ENCODE data around the gene FGF14.
"Not testable (repeated sequence)": the region's sequence is repeated elsewhere in the genome, so short reads cannot be mapped to it uniquely, and the experiment has no call there.

FGF14 gene

DNA sequence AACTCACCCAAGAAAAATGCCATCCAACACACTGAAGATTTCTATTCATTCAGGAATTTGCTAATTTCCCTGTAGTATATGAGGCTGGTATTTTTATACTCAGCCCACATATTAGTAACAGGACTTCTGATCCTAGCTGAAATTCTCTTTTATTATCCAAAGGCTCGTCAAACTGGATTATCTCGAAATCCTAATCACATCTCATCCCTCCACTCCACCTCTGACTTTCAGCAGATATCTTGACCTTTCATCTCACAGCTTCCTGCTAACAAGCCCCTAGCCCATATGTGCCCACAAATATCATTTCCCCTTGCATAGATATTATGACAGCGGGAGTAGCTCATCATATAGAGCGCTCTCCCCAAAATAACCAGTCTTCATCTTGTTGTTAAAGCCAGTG, 279.7 kb downstream of the FGF14 start:
- DNase-seq, result no peak

DNA sequence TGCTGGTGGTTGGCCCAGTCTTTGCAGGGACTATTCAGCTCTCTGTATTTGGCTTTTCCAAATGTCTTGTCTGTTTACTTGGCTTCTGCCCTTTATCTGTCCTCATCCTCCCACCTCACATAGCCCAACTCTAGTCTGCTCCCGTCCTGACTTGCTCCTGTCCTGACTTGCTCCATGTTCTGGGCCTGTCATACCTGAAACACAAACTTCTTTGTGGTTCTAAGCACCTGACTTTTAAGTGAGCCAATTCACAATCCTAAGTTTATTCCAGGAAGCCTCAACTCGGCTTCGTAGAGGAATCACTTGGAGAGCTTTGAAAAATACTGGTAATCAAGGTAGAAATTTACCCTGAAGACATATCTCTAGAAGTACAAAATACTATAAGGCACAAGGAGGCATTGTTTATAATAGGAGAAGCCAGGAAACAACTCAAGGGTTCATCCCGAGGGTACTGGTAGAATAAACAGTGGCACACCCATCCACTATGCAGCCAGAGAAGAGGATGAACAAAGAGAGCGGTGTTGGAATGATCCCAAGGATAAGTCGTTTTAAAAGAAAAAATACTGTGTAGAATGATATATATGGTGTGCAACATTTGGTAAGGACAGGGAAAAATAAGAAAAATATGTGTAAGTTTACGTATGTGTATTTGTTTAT, 284.5 kb downstream of the FGF14 start:
- no peak for DNase-seq

DNA sequence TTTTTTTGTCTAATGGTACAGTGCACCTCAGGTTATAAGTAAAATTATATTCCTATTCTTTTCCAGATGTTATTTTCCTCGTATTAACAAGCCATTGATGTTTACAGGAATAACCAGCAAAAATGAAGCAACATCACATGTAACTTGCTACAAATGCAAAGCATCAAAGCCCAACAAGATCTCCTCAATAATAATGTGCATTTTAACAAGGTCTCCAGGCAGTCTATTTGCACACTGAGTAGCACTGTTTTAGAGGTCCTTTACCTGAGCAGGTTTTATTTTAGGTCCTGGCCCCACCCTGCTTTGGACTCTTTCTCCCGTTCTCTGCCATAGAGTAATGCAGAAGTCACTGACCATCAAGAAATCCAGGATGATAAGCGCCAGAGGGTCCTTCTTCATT, 298.4 kb downstream of the FGF14 start:
- DNase-seq, result no peak

DNA sequence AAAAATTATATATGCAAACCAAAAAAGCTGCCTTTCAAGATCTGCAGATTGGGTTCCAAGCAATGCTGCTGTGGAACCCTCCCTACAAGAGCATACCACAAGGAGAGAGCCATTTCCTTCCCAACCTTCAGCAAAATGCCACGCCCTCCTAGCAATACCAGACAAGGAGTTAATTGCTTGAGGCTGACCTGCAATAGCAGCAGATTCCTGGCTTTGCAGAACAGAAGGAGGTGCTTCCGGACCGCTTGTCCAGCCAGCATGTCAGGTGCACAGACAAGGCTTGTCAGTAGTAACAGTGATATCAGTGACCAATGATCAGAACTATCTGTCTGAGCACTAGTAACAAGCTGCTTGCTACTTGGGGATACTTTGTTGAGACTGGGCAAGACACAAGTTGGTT, 301.6 kb downstream of the FGF14 start:
- no peak for DNase-seq

DNA sequence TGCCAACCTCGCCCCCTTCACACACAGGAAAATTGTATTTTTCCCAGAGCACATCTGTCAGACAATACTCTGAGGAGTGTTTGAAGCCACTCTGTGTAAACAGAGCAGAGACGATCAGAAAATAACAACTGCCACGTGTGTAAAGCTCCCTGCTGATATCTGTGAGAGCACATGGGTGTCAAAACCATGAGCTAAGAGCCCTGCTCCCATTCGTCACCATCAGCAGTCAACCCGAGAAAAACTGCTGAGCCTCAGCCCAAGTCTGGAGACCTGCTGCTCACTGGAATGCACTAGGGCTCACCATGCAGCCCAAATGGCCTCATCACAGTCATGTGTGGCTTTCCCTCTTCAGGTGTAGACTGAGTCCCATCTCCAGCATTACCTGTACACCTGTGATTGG, 304.1 kb downstream of the FGF14 start:
- DNase-seq, result no peak

DNA sequence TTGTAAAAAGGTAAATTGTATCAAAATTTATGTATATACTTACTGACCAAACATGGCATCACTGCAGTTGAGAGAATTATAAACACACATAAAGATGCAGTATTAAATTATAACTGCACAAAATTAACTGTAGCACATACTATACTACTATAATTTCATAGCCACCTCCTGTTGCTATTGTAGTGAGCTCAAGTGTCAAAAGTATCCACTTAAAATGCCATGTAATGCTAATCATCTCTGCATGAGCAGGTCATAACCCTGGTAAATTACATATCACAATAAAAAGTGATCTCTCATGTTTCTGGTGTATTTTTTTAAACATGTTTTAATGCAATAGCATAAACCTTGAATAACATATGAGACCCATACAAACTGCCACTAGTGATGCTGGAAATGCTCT, 308.6 kb downstream of the FGF14 start:
- not testable (repeated sequence) for DNase-seq

DNA sequence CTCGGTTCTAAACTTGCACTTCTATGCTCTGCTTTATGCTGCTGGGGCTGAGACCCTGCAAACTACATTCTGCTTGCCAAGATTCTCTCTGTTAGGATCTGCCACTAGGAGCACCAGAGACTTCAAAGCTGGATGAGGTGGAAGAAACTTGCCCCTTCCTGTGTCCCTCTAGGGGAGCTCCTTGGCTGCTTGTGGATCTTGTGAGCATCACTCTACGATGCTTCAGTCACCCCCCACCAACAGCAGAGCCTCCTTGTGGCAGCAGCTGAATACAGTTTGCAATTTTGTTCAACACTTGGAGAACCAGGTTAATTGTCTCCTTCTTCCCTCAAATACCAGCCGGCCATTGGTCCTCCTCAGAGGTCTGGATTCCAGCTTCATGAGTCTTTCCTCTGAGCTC, 310.6 kb downstream of the FGF14 start:
- DNase-seq, result no peak

DNA sequence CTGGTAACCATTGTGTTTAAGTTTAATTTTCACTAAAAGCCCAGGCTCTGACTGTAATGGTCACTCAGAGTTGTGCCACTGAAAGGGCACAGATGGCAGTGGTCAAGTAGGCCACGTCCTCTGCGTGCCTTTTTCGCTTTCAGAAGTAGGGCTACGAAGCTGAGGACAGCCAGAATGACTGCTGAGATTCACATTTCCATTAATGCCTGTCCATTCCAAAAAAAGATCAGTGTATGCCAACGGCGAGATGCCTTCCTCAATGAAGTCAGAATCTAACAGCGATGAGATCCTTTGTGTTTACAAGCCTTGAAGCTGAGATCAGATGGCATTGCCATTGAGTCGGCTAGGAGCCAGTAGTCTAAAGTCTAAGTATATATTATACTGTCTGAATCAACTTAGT, 311.3 kb downstream of the FGF14 start:
- DNase-seq, result no peak

DNA sequence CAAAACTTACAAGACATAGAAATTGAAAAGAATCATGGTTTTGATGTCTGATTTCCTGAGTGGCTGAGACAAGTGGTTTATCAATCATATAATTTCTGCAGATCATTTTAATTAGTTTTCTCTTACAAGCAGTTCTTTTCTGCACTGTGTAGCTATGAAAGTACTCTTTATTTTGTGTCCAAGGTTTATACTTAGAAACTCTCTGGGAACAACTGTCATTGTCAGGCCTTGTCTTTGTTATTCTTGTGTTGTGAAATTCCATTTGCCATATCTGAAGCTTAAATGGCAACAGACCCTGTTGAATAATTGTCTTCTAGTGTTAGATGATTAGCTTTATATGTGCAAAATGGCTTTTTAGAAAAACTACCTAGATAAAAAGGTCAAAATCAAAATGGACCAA, 312.1 kb downstream of the FGF14 start:
- no peak for DNase-seq

DNA sequence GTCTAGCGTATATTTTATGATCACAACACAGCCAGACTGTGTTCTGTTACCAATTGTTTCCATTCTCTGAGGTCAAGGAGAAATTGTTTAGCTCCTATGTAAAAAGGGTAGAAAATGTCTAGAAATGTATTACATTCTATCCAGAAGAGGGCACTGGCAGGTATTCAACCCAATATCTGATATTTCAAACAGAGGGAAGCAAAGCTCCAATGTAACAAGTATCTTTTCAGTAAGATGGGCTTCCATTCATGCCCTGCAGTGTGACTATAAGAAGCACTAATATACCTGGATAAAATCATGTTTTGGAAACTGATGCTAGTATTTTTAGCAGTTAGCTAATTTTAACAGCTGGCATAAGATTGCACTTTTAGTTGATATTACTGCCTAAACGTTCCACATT, 312.7 kb downstream of the FGF14 start:
- DNase-seq, result no peak

DNA sequence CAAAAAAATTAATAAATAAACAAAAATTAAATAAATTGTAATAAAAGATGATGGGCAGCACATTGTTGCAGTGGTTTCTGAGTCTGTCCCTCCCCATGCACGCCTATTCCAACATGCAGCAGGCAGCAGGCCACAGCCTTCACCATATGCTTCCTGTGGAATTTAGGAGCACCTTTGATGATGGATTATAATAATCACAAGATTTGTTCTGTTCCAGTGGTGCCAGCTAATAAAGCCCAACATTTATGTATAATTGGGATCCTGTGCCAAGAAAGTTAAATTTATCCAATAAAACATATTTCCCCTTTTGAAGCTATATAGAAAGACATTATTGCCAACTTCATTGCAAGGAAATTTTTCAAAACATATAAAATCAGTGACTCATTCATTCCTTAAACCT, 328.6 kb downstream of the FGF14 start:
- no peak for DNase-seq

DNA sequence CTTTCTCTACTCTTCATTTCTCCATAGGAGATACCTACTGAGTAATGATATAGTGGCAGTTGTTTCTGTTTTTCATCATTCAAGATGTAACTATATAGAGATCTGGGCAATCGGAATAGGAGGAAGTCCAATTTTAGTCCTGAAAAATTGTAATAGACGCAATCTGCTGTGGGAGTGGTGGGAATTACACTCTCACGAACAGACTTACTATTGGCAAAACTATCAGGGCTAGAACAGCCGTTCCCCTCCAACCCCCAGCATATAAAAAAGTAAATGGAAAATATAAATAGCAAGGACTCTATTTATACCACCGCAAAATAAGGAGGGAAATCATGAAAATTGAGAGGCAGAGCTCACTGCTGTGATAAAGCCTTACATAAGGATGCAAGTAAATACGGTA, 330.1 kb downstream of the FGF14 start:
- DNase-seq, result no peak

DNA sequence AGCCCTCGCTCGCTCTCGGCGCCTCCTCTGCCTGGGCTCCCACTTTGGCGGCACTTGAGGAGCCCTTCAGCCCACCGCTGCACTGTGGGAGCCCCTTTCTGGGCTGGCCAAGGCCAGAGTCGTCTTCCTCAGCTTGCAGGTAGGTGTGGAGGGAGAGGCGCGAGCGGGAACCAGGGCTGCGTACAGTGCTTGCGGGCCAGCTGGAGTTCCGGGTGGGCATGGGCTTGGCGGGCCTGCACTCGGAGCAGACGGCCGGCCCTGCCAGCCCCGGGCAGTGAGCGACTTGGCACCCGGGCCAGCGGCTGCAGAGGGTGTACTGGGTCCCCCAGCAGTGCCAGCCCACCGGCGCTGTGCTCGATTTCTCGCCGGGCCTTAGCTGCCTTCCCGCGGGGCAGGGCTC, 333.5 kb downstream of the FGF14 start:
- not testable (repeated sequence) for DNase-seq

DNA sequence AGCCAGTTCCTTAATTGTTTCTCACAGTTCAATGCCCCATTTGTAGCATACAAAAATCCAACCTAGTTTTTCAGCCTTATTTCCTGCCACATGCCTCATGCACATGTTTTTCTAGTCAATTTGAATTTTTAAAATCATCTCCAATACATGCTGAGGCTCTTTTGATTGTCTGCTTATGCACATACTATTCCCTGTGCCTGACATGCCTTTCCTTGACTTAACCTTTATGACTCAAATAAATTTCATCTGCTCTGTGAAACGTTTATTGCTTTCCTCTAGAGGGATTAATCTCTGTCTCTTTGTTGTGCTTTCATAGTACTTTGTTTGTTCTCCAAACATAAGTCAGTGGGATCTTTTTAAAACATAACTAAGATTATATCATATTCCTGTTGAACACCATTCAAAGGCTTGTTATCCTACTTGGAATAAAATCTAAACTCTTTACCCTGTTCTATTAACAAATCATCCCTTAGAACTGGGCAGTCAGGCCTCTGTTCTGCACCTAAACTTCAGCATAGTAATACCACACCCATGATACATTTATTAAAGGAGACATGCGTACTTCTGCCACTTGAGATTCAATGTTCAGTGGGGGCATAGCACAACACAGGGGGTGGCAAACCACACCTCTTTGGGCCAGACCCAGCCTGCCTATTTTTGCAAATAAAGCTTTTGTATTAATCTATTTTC, 346.6 kb downstream of the FGF14 start:
- no peak for DNase-seq

DNA sequence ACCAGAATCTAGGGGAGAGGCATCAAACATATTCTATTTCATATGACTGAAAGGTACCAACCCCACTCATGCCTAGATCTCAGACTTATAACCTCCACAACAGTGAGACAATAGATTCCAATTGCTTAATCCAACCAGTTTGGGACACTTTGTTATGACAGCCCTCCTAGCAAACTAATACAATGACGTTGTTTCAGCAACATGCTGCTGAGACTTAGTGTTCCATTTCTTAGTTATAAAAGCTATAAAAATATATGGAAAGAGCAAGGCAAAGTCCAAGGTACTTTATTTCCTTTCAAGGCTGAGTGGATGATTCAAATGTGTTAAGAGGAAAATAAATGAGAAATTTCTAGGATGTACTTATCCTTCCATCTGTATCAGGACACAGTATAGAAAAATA, 352.0 kb downstream of the FGF14 start:
- DNase-seq, result no peak

DNA sequence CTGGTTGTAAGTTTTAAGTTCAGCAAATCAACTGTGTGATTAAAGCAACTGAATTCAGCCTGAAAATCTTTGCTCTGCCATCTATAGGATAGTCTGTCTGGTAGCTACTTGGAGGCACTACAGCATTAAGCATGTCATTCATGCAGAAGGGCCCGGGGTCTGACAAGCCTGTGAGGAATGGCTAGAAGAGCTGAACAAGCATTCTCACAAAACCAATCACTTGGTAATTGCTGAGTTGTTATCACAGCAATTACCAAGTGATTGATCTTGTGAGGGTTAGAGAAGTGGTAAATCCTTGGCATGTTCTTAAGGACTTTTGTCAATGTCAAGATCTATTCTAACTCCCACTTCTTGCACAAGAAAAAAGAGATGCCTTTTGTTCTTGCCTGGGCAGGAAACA, 356.1 kb downstream of the FGF14 start:
- no peak for DNase-seq

DNA sequence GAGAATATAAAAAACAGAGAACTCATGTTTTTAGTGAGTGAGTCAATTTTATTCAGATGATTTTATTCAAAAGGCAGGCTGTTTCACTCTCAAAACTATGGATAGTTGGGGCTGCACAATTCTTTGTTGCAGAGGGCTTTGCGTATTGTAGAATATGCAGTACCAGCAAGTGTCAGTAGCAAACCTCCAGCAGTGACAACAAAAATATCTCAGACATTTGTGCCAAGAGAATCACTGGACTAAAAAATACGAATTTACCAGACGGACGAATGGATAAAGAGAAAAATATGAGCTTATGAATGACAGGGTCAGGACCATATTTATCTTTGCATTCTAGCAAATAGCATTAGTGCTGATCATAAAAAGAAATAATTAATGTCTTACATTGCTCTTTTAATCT, 359.1 kb downstream of the FGF14 start:
- DNase-seq, result no peak

DNA sequence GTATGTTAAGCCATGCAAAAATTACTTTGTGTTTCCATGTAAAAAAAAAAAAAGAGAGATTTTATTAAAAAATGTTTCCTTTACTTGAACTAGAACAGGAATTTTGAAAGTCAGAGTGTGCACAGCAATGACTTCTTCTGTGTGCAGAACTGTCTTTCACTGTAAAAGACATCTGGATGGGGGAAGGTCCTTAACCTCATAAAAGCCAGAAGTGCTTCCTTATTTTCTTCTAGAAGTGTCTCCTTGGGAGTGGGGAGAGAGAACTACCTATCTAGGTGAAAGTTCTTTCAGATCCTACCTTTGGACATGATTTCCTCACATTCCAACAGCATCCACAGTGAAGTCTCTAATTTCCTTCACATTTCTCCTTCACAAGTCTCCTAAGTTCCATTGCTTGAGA, 360.3 kb downstream of the FGF14 start:
- no peak for DNase-seq

DNA sequence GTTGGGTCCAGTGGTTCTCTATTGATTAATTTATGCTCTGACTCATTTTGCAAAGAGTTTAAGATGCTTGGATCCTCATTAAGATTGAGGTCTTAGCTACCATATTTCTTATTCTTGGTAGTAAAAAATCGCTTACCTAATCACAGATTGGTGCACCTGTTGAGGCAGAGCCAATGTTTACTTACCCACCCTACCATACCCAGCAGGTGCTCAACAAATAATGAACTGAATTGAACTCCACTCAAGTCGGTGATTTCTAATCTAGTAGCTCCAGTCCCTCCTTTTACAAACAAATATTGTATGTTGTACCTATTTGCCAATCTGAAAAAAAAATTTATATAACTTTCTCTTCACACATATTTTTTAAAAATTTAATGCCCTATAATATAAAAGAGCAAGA, 361.0 kb downstream of the FGF14 start:
- DNase-seq, result no peak

DNA sequence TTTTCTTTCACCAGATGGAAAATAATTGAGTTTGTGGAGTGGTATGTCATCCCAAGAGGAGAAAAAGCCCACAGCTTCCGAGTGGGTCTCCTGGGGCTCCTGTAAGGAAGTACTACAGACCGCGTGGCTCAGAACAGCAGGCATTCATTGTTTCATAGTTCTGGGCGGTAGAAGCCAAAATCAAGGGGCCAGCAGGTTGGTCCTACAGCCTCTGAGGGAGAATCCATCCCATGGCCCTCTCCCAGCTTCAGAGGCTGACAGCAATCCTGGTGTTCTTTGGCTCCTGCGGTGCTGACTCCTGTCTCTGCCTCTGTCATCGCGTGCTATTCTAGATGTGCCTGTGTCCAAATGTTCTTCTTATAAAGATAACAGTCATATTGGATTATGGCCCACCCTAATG, 362.6 kb downstream of the FGF14 start:
- DNase-seq, result no peak

DNA sequence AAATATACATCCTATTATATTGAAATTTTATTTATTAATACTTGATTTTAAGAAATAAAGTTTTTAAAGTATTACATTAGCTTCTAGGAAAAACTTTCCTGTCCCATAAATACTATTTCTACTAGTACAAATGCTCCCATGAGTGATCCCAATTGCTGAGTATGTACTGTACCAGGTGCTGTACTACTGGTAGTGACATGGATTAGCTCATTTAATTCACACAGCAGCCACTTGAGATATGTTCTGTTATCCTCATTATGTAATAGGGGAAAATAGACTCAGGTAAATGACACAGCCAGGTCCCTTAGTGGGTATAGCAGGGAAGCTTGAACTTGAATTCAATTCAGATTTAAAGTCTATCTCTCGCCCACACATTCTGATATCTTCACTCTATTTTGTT, 363.1 kb downstream of the FGF14 start:
- no peak for DNase-seq

DNA sequence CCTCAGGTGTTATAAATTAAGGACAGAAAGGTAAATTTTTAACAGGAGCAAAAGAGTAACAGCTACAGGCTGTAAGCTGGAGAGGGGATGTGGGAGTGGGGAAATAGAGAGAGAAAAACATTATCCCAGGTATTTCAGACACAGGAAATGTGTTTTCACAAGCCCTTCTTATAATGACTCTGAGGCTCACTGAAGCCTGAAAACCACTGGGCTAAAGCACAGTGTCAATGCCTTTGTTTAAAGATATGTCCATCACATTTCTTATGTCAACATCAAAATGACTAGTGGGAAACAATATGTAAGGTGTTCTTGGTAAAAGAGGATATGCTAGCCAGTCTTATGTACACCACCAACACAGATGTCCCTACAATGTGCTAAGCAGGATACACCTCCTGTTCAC, 365.9 kb downstream of the FGF14 start:
- no peak for DNase-seq

DNA sequence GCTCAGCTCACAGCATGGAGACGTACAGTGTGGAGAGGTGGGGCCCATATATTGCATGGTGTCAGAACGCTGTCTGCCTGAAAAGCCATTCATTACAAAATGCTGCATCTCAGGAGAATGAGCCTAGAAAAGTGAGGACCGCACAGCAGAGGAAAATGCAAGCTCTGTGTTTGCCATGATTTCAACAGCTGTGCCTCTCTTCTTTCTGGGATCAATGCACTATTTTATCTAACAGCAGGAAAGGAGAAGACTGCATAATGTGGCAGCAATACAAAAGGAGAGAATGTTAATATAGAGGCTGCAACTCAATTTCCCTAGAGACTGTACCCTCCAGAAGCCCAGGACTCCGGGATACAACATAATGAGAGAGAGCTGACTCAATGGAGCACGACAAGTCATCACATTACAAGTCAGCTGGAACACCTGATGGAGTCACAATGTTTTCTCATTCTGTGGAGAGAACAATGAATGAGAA, 368.0 kb downstream of the FGF14 start:
- DNase-seq, result no peak

DNA sequence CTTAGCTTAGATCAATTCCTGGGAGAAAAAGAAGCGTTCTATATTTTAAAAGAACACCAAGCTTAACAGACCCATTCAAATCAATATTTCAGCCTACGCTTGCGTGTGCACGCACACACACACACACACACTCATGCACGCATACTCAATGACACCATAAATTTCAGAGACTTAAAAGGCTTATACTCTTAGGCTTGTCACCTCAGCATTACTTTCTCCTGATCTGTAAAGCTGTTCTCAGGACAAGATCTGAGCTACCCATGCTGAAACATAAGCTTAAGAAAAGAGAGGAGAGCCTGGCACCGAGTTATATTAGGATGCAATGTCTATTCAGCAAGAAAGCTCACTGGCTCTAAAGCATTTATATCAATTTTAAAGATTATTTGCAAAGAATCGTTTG, 368.5 kb downstream of the FGF14 start:
- no peak for DNase-seq

DNA sequence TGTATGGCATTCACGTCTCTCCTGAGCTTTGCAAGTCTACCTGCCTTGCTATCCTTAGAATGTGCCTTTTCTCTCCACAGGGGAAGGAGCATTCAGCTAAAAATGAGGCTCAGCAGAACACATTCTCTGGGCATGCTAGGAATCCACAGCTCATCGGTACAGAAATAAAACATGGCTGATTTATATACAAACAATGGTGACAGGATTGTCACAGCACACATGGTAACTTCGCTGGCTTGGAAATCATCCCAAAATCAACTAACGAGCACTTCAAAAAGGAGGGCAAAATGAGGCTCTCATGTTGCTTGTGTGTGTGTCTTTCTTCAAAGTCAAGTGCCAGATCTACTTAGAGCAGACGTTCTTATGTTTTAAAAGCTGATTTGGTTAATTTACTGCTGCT, 373.0 kb downstream of the FGF14 start:
- DNase-seq, result no peak

Measured in T1000 (cell line).